HG03460 (cell line): Measurements from ENCODE around the gene PLP1.
"Not testable (repeated sequence)": the region's sequence is repeated elsewhere in the genome, so short reads cannot be mapped to it uniquely, and the experiment has no call there.

Experiments used
- ATAC-seq: cut with Tn5 transposase; IDR thresholded peaks from one replicate; pipeline ENCODE4 v1.9.1; 2021; ENCODE audit not compliant: unreplicated experiment

Gene PLP1, protein sequence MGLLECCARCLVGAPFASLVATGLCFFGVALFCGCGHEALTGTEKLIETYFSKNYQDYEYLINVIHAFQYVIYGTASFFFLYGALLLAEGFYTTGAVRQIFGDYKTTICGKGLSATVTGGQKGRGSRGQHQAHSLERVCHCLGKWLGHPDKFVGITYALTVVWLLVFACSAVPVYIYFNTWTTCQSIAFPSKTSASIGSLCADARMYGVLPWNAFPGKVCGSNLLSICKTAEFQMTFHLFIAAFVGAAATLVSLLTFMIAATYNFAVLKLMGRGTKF

DNA sequence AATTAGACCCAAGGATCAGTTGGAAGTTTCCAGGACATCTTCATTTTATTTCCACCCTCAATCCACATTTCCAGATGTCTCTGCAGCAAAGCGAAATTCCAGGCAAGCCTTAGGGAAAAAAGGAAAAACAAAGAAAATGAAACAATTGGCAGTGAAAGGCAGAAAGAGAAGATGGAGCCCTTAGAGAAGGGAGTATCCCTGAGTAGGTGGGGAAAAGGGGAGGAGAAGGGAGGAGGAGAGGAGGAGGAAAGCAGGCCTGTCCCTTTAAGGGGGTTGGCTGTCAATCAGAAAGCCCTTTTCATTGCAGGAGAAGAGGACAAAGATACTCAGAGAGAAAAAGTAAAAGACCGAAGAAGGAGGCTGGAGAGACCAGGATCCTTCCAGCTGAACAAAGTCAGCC, at the start of gene PLP1:
Gene PLP1, plus strand, starts transcription at position 295 of the 400 bp plus-strand sequence. CDS start 156 bp downstream, outside the sequence.
- ATAC-seq, result no peak

DNA sequence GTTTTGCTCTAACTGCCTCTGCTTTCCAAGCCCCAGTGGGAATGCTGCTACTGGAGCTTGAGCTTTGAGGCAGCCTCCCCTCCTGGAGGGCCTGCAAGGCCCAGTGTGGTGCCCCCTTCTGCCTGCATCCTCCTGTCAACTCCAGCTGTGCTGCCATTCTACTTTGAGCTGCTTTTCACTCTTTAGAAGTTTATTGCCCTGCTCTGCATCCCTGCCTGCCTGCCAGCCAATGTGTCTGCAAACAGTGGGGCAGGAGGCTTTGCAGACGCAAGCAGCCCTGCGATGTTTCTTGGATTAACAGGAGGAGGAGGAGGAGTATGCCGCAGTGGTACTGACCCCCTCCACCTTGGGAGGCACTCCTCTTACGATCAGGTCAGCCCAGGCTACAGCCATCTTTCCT, 49.5 kb upstream of the PLP1 start:
- ATAC-seq, result no peak

DNA sequence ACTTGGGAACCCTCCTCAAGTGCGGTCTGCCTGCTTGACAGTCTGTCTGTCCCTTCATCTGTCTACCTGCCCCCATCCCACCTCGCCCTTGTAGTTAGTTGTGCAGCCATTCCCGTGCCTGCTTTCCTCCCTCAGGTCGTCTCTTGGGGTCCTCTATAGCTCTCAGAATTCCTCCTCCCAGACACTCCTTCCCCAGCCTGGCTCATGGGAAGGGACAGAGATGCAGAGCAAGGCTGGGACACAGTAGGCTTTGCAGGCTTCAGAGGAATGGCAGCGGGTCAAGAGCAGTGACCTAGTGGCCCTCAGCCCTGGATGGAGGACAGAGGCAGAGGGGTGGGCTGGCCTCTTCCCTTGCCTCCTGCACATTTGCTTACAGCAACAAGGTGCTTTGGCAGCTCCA, 47.6 kb upstream of the PLP1 start:
- no peak for ATAC-seq

DNA sequence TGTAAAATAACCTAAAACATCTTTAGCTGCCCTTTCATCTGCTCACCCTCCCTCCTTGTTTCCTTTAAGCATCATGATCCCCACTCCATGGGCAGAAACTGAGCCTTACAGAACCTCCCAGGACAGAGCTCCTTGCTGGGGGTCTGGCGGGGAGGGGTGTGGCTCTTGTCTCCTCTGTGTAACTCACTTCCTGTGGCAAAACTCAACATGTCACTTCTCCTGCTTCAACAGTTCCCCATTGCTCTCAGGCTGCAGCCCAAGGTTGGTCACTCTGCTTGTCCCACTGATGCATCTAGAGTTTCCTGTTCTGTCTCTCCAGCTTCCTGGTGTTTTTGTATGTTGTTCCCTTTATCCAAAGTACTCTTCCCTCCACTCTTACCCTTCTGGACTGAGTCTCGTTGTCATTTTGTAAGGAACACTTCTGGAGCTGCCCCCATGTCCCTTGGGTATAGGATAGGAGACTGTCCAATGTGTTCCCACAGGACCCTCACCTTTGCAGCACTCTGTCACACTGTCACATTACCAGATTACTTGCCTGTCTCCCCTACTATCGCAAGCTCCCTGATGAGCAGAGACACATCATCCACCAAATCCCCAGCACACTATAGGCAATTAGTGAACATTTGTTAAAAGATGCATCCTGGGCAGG, 46.4 kb upstream of the PLP1 start:
- ATAC-seq, result no peak

DNA sequence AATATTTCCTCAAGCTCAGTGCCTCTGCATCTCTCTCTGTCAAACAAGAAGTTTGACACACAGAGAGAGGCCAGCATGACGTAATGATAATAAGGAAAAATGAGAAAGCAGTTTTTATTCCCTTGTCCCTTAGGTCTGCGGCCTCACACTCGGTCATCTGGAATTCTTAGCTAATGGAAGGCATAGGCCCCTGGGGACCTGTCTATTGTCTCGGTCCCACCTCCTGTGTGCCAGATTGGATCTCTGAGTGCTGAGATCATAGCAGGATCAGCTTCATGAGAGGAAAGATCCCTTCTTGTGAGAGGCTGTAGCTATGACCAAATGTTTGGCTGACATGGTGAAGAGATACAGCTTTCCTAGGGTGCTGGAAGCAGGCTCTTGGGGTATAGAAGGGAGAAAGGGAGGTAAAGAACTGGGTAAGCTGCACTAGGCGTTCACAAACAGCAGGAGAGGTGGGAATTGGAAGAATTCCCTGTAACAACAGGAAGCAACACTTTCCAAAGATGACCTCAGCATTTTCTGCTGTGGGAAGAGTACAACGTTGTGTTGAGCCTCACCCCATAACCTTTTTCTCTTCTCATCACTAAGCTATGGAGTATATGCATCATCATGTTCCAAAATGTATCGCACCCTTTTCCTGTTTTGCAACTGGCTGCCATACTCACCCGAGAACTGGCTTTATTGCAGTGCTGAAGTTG, 45.7 kb upstream of the PLP1 start:
- no peak for ATAC-seq

DNA sequence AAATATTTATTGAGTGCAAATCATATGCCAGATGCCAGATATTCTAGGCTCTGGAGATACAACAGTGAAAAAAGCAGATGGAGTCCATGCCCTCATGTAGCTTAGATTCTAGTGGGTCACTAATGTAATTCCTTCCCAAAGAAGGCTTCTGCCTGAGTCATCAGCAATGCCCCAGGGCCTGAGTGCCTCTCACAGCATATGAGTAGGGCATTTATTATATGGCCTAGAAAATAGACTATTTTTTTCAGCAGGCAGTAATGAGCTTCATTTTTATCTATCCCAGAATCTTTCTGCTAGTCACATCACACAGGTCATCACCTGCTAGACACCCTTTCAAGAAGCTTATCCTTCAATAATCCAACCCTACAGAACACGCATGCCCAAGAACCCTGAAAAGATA, 43.6 kb upstream of the PLP1 start:
- no peak for ATAC-seq

DNA sequence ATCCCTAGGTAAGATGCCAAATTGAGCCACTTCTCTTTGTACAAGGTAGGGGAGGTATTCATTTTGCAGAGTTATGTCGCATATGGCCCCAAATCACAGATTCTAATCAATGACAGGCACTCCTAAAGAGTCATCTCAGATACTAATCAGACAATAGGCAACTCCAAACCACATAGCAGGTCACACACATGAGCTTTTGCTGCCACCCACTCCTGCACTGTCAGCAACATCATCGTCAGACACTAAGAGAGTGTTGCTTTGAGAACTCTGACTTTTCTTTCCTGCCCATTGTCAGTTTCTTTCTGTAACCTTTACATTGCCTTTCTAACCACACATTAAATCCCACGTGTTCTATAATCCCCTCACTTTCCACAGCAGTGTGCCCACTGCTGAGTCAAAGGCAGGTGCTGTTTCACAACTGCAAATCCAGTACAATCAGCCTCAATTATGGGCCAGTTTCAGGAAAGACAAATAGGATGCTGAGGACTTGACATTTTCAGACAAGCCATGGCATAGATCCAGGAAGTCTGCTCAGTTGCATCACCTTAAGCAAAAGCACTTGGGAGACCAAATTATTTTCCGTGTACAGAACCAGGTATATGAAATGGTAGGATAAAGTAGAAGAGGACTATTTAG, 42.4 kb upstream of the PLP1 start:
- ATAC-seq, result no peak

DNA sequence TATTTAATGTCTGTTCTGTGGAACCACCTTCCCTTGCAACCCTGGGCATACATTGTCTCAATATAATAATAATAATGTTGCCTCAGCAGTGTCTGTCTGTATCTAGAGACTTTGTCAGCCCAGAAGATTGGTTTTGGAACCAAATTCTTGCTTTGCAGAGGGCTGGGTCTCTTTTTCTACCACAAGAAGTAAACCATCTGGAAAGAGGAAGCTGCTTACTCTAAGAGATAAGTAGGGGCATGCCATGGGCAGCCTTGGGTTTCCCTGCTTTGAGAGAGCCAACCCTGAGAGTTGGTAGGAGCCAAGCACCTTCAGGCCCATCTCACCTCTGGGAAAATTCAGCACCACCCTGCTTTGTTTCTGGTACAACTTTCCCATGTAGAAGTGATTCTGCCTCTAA, 38.9 kb upstream of the PLP1 start:
- ATAC-seq, result no peak

DNA sequence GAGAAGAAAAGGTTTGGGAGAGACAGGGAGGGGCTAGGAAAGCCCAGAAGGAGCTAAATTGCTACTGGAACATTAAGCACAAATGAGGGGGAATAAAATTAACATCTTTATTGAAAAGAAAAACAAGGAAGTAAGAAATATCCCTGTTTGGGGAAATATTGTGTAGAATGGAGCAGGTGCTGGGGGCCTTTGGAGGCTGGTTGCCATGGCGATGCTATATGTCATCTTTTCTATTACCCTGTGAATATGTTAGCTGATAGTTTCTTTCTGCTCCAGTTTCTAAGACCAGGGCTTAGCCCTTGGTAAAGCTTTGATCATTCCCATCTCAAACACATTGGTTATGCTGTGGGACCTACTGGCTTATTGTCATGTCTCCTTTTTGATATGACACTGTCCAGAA, 37.2 kb upstream of the PLP1 start:
- ATAC-seq, result no peak

DNA sequence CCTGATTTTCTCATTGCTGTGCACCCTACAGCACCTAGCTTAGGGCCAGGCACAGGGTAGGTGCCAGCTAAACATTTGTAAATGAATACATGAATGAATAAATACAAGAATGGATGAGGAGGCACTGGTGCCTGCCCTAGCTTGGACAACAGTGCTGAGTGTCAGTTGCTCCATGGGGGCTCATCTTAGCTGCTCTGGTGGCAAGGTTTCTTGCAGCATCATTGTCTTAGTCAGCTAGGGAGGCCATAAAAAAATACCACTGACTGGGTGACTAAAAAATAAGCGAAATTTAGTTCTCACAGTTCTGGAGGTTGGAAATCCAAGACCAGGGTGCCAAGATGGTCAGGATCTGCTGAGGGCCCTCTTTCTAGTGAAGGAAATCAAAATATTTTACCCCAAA, 34.8 kb upstream of the PLP1 start:
- no peak for ATAC-seq

DNA sequence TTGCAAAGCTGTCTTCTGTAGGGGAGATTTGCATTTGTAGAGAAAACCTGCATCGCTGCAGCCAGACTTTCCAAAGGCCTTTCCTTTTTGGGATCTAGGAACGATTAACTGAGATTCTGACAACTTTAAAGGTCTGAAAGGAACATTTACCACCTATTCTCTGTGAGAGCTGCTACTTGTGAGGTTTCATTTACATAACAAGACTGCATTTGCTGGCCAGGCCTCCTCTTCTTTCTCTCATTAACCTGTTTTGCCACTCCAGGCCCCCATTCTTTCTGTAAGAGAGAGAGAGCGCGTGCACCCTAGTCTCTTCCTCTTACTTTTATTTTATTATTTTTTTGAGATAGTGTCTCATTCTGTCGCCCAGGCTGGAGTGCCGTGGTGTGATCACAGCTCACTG, 34.3 kb upstream of the PLP1 start:
- ATAC-seq, result no peak

DNA sequence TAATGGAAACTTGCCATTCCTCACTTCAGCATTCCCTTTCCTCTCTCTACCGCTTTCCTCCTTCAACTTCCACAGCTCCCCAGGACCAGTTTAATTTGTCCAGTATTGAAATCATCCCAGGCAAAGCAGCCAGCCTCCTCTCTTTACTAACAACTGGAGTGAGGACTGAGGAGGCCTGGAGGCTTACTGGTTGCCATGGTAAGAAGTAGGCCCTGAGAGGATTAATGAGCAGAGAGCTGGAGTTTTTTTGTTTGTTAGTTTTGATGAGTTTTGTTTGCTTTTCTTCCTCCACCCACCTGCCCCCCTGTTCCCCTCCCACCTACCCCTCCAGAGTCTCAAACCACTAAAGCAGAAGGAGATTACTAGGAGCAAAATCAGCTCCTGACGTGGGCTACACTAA, 29.5 kb upstream of the PLP1 start:
- no peak for ATAC-seq

DNA sequence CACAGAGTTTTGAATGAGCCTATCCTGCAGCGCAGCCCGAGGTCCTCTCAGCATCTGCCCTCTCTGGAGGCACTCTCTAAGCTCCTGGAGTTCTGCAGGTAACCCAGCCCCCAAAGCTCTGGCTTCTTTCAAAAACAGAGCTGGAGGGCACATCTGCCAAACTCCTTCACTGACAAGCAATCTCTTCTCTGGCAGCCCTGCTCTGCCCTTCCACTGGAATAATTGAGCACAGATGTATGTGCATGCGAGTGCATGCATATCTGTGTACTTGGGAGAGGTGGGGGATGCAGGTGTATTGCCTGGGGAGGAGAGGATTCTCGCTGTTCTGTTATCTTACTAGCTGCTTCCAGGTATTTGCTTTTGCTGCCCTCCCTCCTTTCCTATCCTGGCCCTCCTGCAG, 22.2 kb upstream of the PLP1 start:
- ATAC-seq, result no peak

DNA sequence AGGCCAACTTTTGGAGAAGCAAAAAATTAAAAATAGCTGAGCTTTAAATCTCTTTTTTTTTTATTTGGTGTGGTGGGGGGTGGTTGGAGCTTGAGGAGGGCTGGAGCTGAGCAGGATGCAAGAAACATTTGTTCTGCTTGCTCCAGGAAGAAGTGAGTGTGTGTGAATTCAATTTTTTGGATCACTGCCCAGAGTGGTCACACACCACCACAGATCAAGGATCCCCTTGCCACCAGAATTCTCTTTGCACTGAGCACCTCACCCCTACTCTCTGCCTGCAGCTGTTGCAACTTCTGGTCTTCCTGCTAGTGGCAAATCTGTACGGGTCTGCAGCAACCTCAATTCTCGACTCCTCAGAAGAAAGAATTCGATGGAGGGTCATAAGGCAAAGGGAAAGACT, 19.9 kb upstream of the PLP1 start:
- no peak for ATAC-seq

DNA sequence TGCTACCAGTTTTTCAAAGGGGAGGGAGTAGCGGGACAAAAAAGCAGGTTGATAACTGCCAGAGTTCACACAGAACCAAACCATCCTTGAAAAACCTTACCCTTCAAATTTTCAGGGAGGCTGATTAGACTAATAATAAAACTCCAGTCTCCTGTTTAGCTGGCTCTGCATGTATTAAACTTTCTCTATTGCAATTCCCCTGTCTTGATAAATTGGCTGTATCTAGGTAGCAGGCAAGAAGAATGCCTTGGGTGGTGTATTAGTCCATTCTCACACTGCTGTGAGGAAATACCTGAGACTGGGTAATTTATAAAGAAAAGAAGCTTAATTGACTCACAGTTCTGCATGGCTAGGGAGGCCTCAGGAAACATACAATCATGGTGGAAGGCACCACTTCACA, 18.1 kb upstream of the PLP1 start:
- ATAC-seq, result no peak

DNA sequence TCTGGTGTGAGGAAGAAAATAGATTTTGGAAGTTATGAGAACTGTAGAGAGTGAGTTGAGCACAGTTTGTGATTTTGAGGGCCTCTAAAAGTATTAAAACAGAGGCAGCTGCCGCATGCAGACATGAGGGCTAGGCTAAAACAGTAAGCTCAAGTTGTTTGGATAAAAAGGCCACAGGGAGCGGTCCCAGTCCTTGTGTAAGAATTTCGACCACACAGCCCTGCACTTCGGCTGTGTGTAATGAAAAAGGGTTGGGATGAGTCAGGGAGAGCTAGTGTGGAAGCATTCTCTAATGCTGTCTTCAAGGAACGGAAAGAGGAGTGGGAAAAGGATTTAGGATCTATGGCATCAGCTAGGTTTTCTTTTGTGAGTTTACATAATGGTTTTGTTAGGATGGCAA, 13.1 kb upstream of the PLP1 start:
- not testable (repeated sequence) for ATAC-seq

DNA sequence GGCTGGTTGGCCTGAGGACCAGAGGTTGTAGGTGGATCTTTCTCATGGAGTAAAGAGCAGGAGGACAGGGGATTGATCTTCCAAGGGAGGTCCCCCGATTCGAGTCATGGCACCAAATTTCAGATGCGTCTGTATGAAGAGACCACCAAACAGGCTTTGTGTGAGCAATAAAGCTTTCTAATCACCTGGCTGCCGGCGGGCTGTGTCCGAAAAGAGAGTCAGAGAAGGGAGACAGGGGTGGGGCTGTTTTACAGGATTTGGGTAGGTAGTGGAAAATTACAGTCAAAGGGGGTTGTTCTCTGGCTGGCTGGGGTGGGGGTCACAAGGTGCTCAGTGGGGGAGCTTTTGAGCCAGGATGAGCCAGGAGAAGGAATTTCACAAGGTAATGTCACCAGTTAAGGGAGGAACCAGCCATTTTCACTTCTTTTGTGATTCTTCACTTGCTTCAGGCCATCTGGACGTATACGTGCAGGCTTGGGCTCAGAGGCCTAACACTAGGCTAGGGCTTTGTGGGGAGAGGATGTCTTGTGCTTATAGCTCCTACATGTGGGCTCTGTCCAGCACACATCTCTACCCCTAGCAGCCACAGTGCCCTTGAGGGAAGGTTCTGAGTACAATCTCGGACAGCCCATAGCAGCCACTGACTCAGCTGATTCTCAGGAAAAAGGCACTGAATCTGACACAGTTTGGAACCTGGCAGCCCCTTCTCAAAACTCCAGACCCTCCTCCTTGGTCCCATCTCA, 9.7 kb upstream of the PLP1 start:
- not testable (repeated sequence) for ATAC-seq

DNA sequence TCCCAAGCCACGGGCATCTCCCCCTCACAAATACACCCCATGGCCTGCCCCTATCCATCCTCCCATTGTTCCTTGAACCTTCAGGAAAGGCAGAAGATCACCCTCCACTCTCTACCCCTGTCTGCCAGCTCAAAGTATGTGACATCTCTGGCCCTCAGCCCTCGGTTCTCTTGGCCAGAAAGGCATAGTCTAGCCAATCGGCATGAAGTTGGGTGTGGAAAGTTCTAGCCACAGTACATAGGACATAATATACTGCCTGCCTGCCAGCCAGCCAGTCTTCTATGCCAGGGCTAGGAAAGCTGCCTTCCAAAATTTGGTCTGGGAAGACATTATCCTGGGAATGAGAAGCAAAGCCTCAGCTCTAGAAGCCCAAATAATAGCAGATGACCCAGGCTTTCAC, 3.2 kb upstream of the PLP1 start:
- no peak for ATAC-seq

DNA sequence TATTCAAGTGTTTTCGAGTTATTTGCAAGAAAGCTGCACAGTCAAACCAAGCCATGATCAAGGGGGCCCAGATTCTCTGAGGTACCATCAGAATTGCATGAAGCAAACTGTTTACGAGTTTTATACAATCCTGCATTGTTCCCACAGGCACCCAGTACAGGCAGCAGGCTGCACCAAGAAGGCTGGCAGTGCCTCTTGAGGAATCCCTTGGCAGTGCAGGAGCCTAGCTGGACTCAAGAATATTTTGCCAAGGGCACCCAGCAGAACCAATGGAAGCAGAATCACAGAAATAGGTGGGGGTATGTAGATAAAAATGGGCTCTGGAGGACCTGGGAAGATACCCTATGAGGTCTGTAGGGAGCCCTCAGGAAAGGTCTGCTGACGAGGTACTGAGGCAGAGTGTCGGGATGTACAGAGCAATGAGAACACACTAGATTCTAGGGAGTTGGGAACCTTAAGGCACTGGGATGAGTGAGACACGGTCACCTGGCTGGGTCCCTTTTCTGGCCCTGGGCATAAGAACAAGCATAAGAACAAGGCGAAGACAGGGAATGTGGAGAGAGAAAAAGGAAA, 2.5 kb upstream of the PLP1 start:
- ATAC-seq, result no peak

DNA sequence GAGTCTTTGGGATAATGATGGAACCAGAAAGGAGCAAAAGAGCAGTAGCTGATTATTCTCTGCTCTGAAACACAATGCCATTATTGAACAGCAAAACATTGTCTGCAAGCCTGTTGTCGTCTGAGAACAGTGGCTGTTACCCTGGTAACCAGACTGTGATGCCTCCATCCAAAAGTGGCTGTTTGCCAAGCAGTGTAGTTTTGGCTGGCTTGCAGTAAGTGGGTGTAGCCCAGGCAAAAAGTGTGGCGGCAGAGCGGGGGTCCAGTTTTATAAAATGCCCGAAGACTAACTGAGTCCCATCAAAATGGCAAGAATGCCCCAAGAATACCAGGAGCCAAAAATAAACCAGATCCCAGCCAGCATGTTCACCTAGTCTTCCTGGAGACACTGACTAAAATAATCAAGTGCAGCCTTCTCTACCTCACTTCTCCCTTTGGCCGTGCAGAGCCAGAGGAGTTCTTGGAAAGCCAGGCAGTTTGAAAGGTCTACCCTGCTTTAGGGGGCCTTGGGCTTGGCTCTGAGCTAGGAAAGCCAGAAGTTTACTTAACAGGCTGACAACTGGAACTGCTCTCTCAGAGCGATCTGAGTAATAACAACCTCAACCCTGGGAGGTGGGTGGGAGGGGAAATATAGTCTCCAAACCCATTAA, 2.6 kb downstream of the PLP1 start:
- ATAC-seq, result no peak
